A549 treated with RU486 at 1 μM for 4 hours (cell line): ENCODE measurements around the gene PLPPR4. TPM values are rescaled to one million over a fixed set of nuclear protein-coding genes. Genes with fewer than 3 reads are reported as not detected.

ENCODE experiments used
- total RNA-seq: library from RNA; stranded (reverse); fragments of 200-300 nt; extraction: Qiagen RNA extraction; gene quantifications from 5 replicates; pipeline ENCODE4 v1.2.3, GENCODE V29; 2022; ENCODE audit warnings: low read depth

The PLPPR4 gene, protein sequence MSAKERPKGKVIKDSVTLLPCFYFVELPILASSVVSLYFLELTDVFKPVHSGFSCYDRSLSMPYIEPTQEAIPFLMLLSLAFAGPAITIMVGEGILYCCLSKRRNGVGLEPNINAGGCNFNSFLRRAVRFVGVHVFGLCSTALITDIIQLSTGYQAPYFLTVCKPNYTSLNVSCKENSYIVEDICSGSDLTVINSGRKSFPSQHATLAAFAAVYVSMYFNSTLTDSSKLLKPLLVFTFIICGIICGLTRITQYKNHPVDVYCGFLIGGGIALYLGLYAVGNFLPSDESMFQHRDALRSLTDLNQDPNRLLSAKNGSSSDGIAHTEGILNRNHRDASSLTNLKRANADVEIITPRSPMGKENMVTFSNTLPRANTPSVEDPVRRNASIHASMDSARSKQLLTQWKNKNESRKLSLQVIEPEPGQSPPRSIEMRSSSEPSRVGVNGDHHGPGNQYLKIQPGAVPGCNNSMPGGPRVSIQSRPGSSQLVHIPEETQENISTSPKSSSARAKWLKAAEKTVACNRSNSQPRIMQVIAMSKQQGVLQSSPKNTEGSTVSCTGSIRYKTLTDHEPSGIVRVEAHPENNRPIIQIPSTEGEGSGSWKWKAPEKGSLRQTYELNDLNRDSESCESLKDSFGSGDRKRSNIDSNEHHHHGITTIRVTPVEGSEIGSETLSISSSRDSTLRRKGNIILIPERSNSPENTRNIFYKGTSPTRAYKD
- 0.02 TPM in 1 of 5 replicates, not detected in the others for total RNA-seq

DNA sequence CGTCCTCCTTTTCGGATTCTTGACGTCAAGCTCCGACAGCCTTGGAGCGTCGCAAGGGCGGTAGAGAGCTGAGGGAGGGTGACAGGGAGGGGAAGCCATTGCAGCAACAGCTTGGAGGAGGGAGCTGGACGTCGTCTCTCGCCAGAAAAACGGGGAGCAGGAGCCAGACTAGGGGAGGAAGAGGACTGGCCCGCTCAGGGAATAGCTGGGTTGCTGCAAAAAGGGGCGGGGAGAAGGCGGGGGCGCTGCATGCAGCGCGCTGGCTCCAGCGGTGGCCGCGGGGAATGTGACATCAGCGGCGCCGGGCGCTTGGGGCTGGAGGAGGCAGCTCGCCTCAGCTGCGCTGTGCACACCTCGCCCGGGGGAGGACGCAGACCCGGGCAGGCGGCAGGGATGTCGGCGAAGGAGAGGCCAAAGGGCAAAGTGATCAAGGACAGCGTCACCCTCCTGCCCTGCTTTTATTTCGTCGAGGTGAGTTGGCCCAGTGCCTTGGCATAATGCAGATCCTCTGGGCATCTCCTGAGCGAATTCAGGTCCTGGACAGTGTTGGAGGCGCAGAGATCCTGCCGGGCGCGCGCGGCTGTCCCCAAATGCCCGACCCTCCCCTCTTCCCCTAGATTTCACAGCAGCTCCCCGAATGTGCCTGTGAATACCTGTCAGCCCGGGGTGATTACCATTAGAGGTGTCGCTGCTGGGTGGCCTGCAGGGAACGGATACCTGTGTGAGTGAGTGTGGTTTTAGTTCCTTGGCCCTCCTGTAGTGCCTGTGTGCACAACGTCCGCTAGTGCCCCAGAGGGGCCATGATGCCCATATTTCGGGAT is at the start of gene PLPPR4:
TSS of gene PLPPR4 (plus strand) at position 292 of the 821 bp plus-strand sequence. CDS start at position 394, 102 bp downstream.

